Inferior parietal cortex (tissue), 1 donor: ENCODE results near the gene UBXN1.

ENCODE experiments used
- DNase-seq: peaks from one replicate; pipeline ENCODE4 v3.0.0-alpha.2; 2016; ENCODE audit errors: extremely low spot score

UBXN1 gene, protein sequence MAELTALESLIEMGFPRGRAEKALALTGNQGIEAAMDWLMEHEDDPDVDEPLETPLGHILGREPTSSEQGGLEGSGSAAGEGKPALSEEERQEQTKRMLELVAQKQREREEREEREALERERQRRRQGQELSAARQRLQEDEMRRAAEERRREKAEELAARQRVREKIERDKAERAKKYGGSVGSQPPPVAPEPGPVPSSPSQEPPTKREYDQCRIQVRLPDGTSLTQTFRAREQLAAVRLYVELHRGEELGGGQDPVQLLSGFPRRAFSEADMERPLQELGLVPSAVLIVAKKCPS

DNA sequence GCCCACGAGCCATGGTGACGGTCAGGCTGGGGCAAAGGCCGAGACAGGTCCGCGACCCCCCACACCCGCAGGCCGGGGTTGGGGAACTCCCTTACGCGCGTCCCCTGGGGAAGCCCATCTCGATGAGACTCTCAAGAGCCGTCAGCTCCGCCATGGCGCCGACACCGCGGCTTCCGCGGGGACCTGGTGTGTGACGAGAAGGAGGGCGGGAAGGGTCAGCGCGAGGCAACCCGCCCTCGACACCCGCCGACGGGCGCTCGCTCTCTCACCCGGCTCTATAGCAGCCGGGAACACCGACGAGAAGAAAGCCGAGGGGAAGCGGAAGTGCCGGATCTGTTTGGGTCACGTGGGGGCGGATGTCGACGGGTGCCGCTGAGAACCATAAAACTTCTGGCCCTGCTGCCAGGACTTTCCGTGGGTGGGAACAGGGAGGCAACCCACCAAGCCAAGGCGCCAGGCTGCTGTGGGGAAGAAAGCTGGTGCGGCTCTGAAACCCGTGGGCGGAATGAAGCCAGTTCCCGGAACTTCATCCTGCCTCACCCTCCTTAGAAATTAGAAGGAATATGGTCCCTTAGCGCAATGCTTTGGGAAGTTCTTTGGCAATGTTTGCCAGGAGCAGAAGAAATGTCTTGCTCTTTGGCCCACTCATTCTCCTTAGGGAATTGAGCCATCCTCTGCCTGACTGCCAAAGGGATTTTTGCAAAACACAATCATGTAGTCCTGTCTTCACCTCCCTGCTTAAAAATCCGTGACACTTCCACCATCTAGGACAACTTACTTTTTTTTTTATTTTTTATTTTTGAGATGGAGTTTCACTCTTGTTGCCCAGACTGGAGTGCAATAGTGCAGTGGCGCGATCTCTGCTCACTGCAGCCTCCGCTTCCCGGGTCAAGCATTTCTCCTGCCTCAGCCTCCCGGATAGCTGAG, at the start of gene UBXN1:
UBXN1 (minus strand) TSS at position 304 of the 927 bp plus-strand sequence; CDS start at position 154, 150 bp downstream.
- peak; percentile 90 for DNase-seq

DNA sequence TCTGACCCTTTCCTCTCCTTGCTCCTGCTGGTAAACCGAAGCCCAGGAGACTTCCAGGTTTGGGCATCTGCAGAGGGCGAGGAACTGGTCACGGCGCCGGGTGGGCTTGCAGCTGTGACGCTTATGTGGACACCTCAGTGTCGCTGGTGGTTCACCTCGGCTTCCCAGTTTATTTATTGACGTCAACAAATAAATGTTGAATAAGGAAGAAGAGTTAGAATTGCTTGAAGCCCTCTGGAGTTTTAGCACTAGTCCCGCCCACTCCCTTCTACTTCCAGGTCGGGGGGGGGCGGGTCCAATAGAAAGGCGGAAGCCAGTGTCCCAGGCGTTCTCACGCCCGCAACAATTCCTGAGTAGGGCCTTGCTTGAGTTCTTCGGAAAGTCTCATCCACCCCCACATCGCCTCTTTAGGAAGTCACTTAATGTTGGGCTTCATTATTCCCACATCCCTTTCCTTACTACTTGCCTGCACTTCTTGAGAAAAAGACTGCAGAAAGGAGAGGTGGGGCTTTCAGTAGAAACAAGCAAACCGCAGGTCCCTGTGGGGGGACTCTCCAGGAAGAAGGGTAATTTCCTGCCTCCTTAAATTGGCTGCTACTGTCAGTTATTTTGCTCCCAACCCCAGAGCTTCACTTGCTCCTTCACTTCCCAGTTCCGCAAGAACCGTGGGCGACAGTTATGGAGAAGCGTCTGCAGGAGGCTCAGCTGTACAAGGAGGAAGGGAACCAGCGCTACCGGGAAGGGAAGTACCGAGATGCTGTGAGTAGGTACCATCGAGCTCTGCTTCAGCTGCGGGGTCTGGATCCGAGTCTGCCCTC, 49.5 kb upstream of the UBXN1 start, which contains the start of gene TTC9C:
TTC9C (plus strand) TSS at position 316 of the 818 bp plus-strand sequence; CDS start at position 679, 363 bp downstream.
- DNase-seq, result peak; percentile 90

GRCh38 chr11:62727872-62728170, 48.9 kb upstream of the UBXN1 start:
- DNase-seq, result peak; percentile 99

DNA sequence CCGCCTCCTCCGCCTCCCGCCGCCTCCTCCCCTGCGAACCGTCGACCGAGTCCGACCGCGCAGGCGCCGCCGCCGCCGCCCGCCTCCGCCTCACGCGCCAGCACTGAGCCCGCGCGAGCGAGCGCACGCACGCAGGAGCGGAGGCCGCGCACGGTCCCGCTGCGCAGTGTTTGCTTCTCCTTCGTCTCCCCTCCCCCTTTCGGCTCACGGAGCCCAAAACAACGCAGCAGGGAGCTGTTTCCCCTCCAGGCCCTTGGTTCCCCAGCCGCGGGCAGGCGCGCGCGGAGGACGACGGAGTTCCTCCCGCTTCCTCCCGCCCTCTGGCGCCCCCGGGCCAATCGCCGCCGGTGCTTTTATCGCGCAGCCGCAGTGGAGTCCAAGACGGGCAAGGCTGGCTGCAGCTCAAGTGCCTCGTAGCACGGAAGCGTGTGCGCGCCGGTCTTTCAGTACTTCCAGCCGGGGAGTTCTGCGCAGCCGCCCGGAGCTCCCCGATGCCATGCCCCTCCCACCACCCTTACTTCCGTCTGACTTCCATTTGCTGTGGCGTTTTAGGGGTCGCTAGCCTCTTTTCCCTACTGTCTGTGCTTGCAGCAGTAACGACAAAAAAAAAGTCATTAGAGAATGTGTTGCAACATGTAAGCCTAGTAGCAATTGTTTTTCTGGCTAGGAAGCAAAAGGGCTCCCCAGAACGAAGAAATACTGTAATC, 48.4 kb upstream of the UBXN1 start, which contains the start of gene HNRNPUL2:
HNRNPUL2 (minus strand) TSS at position 293 of the 707 bp plus-strand sequence. CDS start 301 bp downstream, outside the sequence.
- DNase-seq, result peak; percentile 99

- no peak for DNase-seq
Observed at GRCh38 chr11:62726915-62727164, 48.0 kb upstream of the UBXN1 start.

DNA sequence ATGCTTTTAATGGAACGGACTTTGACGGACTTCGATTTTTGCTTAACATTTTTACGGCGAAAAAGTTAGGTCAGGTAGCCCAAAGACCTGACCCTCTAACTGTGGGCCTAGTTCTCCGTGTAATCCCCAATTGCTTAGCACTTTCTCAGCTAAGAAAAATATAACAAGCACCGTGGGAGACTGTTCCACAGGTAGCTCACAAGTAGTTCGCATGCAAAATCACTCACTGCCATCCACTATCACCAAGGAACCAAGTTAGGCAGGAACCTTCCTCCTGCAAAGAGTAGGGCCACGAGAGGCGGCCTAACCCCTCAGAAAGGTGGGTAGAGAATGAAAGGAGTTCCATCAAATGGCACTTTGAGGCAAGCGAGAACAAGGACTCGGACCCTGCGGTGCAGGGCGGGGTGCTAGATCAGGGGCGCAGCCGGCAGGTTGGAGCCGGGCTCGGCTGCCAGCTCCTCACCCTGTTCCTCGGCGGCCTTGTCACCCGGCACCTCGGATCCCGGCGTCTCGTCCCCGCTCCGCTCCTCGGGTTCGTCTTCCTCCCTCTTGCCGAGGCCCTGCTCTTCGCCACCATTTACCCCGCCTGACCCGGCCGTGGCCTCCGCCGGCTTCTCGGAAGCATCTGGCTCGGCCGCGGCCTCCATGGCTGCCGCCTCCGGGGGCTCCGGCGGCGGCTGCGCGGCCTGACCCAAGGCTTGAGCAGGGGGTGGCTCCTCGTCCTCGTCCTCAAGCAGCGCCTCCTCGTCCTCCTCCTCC, 47.5 kb upstream of the UBXN1 start:
- peak; percentile 7 for DNase-seq

DNA sequence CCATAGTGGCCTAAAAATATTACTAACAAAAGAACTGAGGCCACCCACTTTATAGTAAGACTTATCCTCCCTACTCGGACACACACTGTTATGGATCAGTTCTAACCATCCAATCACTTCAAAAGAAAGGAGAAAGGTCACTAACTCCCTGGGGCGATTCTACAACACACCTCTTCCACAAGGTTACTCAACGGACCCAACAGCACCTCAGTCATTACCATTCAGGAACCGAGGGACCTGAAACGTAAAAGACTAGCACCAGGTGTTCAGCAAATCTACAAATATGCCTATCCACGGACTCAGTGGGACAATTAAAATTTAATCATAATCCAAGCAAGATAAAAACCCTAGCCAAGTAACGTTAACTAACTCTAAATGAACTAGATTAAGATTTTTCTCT, 46.8 kb upstream of the UBXN1 start:
- no peak for DNase-seq

DNA sequence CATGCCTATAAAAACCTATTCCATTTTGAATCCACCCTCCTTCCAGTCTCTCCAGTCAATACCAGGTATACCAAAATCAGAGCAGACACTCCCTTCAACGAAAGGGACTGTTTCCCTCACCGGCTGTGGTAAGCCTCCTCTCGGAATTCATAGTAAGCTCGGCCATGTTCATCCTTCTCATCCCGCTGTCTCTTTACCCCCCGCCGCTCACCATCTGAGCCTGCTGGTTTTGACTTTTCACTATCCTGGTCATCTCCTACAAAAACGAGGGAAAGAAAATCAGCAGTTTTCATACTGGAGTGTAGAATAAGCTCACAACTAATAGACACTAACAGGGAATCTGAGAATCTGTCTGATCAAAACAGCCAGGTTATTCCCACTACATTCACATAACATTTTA, 45.3 kb upstream of the UBXN1 start:
- DNase-seq, result no peak

DNA sequence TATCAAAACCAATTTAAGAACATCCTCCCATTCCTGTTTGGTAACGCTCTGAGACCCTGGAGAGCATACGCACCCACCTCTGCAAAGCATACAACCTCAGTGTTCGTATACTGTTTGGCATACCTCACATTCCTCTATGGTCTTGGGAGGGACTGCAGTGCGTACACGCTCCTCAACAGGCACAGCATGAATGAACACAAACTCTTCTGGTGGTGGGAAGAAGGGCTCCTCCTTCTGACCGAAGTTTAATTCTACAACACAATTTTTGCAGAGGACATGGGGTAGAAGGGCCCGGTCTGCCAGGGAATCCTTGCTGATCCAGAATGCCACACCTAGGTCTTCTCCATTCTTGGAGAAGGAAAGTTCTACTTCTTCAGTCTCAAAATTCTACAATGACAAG, 43.1 kb upstream of the UBXN1 start:
- no peak for DNase-seq

GRCh38 chr11:62719302-62719978, 40.6 kb upstream of the UBXN1 start:
- no peak for DNase-seq

DNA sequence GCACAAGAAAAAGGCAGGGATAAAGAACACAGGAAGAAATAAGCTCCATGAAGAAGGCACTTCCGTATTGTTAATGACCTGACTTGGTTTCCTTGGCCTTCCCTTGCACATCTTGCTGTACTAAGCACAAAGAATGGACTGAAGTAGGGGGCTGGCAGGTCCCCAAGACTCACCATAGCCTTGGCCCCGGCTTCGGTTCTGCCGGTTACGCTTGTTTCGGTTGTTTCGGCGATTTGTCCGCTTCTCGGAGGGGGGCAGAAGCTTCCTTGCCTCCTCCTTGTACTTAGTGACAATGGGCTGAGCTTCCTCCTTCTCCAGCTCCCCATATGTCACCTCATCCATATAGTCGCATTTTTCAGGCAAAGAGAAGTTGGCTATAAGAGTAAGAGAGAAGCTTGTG, 37.9 kb upstream of the UBXN1 start:
- DNase-seq, result no peak

GRCh38 chr11:62716206-62716605, 37.3 kb upstream of the UBXN1 start:
- no peak for DNase-seq

DNA sequence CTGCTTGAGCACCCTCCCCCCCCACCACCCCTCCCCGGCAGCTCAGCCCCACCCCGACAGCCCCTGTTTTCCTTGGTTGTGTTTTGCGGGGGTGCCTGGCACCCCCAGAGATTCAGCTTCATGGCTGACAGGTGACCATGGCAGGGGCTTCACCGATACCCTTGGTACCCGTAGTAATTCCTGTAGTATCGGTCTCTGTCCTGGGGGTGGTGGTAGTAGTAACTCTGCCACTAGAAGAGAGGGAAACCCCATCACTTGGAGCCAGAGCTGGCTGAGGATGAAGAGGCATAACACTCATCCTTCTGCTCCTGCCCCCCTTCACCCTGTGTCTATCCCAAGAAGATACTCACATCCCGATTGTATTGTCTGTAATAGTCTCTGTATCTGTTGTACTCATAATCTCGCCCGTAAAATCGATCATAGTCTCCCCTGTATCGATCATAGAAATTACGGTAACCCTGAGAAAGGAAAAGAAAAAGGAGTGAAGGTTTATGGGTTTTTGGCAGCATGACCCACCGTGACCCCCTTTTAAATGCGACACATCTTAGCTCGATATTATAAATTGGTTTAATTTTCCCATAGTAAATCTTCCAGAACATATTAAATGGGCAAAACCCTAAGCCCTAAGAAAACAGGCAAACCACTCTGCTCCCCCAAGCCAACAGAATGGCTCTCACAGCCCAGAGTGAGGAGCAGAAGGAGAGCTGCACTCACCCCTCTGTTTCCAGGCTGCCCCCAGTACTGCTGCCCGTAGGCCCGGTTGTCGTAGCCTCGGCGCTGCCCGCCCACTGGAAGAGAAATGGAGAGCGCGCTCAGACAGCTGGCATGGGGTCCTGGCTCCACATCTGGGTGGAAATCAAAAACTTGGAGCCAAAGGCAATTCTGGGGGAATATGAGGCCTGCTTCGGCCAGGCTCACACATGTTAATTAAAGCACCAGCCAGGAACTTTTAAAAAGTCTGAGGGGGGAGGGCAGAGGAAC, 36.6 kb upstream of the UBXN1 start:
- DNase-seq, result no peak

DNA sequence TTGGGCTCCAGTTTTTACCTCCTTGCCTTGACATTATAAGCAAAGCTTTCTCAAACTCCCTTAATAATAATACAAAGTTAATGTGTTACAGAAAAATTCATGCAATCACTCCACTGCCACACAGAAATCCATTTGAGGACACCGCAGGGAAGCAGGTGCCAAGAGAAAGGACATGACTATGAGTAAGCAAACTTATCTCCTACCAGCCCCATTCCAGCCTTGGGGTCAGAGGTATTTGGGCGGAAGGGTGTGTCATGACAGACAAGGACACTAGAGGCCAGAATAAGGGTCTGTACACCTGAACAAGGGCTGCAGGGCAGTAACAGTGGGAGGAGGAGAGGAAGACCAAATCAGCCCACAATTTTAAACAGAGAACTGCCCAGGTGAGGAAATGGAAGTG, 34.5 kb upstream of the UBXN1 start:
- no peak for DNase-seq

DNA sequence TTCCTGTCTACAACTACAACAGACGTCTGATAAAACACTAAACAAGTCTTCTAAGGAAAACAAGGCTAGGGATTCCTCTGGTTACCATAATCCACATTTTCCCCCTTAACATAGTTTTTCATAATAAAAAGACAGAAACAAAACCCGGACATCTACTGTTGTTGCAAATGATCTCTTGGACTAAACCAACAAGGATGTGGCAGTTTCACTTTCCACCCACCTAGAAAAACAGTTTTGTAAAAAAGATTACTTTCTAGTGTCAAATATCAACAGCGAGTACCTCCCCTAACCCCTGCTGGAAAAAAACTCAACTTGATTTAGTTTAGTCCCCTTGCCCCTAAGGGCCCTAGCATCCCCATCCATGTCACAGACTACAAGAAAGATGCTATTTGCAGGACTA, 34.0 kb upstream of the UBXN1 start:
- DNase-seq, result no peak

DNA sequence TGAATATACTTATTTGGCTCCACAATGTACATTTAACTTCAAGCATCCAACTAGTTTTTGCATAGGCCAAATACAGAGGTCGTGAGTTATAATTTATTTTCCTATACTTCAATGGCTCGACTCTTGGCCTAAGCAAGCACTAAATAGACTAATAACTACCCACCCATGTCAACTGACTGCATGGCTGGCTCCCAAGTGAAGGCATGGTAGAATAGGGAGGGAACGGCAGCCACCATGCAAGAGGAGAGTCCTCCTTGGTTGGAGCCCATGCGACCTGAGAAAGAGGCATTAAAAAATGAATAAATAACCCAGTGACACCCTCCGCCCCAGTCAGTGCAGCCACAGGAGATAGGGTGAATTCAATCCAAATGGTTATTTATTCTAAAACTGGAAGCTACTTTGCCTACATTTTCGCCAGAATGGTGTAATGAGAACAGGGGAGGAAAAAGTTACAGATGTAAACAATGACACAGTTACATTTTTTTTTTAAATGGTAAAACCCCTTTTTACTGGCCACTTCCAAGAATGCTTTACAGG, 33.5 kb upstream of the UBXN1 start:
- DNase-seq, result no peak

- no peak for DNase-seq
Observed at GRCh38 chr11:62710001-62710345, 31.1 kb upstream of the UBXN1 start.

- peak; percentile 98 for DNase-seq
Observed at GRCh38 chr11:62709247-62710000, 30.6 kb upstream of the UBXN1 start.
